K562 (cell line): ENCODE data around the gene CHST13. TPM values are rescaled to one million over a fixed set of nuclear protein-coding genes. Genes with fewer than 3 reads are reported as not detected.

Experiments
- ATAC-seq: fragments of 200-7000 bp; cut with Tn5 transposase; 3 replicates; pipeline ENCODE4 v1.9.1; 2020; ENCODE audit warnings: moderate library complexity
- BruUV-seq: library from RNA; stranded (reverse); fragments of 400-500 nt; replicated peaks from 2 replicates; lab custom pipeline; 2021; lab: Mats Ljungman, UMichigan
- CTCF ChIA-PET: fragments of 300-600 bp; formaldehyde crosslinking; extraction: SDS; loops from one replicate; lab custom pipeline; 2021; ENCODE audit warnings: low intra/inter-chr PET ratio; lab: Yijun Ruan, JAX
- POLR2A ChIA-PET: fragments of 300-600, 350-650 bp; sonication (Branson Sonifier 250); formaldehyde crosslinking; extraction: SDS; loops from one replicate; lab custom pipeline; 2021; ENCODE audit warnings: antibody characterized with exemption, inconsistent platforms; lab: Yijun Ruan, JAX
- DNase-seq, 4 experiments: peaks; one replicate each; pipeline versions ENCODE4 v3.0.0 to v3.0.0-alpha.2; 2011 to 2018; ENCODE audit warnings: low spot score in 3 of 4, mixed read lengths in 3 of 4; ENCODE audit errors: extremely low read depth in 1 of 4
- FAIRE-seq: peaks from 2 replicates; lab custom pipeline; 2011; peaks lifted over from hg19 to GRCh38; lab: Jason Lieb, UNC
- H2AFZ ChIP-seq: 2 replicates; pipeline ENCODE4 v1.6.0; 2011; ENCODE audit warnings: low read depth, low read length, control low read depth, inconsistent platforms
- H3K27ac ChIP-seq: fragments of 200-600 bp; 3 replicates; pipeline ENCODE4 v1.8.0; 2011; ENCODE audit warnings: low read depth, mild to moderate bottlenecking, control low read depth, inconsistent platforms, low read length, moderate library complexity, mixed read lengths; ENCODE audit errors: extremely low read depth
- H3K27me3 ChIP-seq, 2 experiments: fragments of 300-600 bp in 1 of 2; 2 replicates in 1 of 2; 3 replicates in 1 of 2; pipeline versions ENCODE4 v1.6.0 to v1.8.0; 2011; ENCODE audit warnings: inconsistent platforms in 2 of 2, low read length in 2 of 2, mild to moderate bottlenecking in 1 of 2, mixed read lengths in 1 of 2, moderate library complexity in 1 of 2; ENCODE audit not compliant: control insufficient read depth in 2 of 2, insufficient read depth in 2 of 2
- H3K36me3 ChIP-seq: fragments of 300-600 bp; 3 replicates; pipeline ENCODE4 v1.8.0; 2011; ENCODE audit warnings: mild to moderate bottlenecking, low read length, inconsistent platforms; ENCODE audit not compliant: control insufficient read depth, insufficient read depth
- H3K4me1 ChIP-seq, 2 experiments: fragments of 200-600 bp in 1 of 2; replicated peaks in 1 of 2; 2 replicates in 1 of 2; 3 replicates in 1 of 2; pipeline versions ENCODE4 v1.5.1 to v1.8.0; 2011; ENCODE audit warnings: inconsistent platforms in 2 of 2, low read length in 2 of 2, mild to moderate bottlenecking in 1 of 2, mixed read lengths in 1 of 2, moderate library complexity in 1 of 2; ENCODE audit not compliant: control insufficient read depth in 2 of 2, insufficient read depth in 2 of 2
- H3K4me2 ChIP-seq: 2 replicates; pipeline ENCODE4 v1.6.1; 2011; ENCODE audit warnings: low read length, control low read depth, inconsistent platforms, mixed read lengths; ENCODE audit not compliant: insufficient read depth
- H3K4me3 ChIP-seq: fragments of 200-600 bp; sonication (generic), shearing (Covaris generic); 2 replicates; pipeline ENCODE4 v1.5.1; 2016; ENCODE audit warnings: control low read depth, inconsistent platforms
- H3K79me2 ChIP-seq: fragments of 200-600 bp; 3 replicates; pipeline ENCODE4 v1.8.0; 2011; ENCODE audit warnings: low read length, inconsistent platforms; ENCODE audit not compliant: control insufficient read depth, insufficient read depth
- H3K9ac ChIP-seq, 2 experiments: 2 replicates each; pipeline versions ENCODE4 v1.6.0 to v1.6.1; 2011; ENCODE audit warnings: low read depth in 2 of 2, low read length in 2 of 2, control low read depth in 1 of 2, inconsistent platforms in 1 of 2, mild to moderate bottlenecking in 1 of 2, mixed read lengths in 1 of 2; ENCODE audit not compliant: insufficient read depth in 1 of 2
- H3K9me1 ChIP-seq: one replicate; pipeline ENCODE4 v1.6.0; 2011; ENCODE audit warnings: inconsistent platforms, mild to moderate bottlenecking, low read length, moderate library complexity; ENCODE audit not compliant: control insufficient read depth, insufficient read depth
- H3K9me3 ChIP-seq: replicated peaks from 2 replicates; pipeline ENCODE4 v1.5.1; 2011; ENCODE audit warnings: low read depth, low read length, inconsistent platforms; ENCODE audit not compliant: control insufficient read depth, insufficient read depth
- H4K20me1 ChIP-seq: replicated peaks from 2 replicates; pipeline ENCODE4 v1.6.1; 2011; ENCODE audit warnings: low read length, inconsistent platforms, mixed read lengths; ENCODE audit not compliant: control insufficient read depth, insufficient read depth
- ATF7 ChIP-seq: fragments of 450-650 bp; IDR thresholded peaks from 2 replicates; pipeline ENCODE4 v1.7.1; 2014; ENCODE audit warnings: mild to moderate bottlenecking, moderate library complexity
- CAMTA2 ChIP-seq: fragments of 250-450 bp; sonication (Bioruptor Pico); conservative IDR thresholded peaks from 2 replicates; pipeline ENCODE4 v1.5.1; 2022
- ELF4 ChIP-seq: fragments of 450-650 bp; formaldehyde crosslinking; IDR thresholded peaks from 2 replicates; pipeline ENCODE4 v1.4.0; 2022; ENCODE audit warnings: missing genetic modification characterization
- FOXK1 ChIP-seq: sonication (generic); formaldehyde crosslinking; IDR thresholded peaks from 2 replicates; pipeline ENCODE4 v1.8.0; 2022; ENCODE audit warnings: missing genetic modification reagents, mild to moderate bottlenecking, borderline replicate concordance
- GTF2A2 ChIP-seq: IDR thresholded peaks from 2 replicates; pipeline ENCODE4 v1.6.1; 2016; ENCODE audit warnings: mild to moderate bottlenecking, missing genetic modification characterization, missing compliant biosample characterization
- HEY1 ChIP-seq: fragments of 250-450 bp; sonication (Bioruptor Pico); IDR thresholded peaks from 2 replicates; pipeline ENCODE4 v1.5.0; 2020; ENCODE audit warnings: mild to moderate bottlenecking, moderate library complexity, borderline replicate concordance
- HNRNPLL ChIP-seq: fragments of 200-400 bp; formaldehyde crosslinking; IDR thresholded peaks from 2 replicates; pipeline ENCODE4 v1.6.1; 2017; ENCODE audit warnings: low read length, low read depth, mild to moderate bottlenecking; ENCODE audit not compliant: poor library complexity, severe bottlenecking
- L3MBTL2 ChIP-seq: fragments of 450-650 bp; IDR thresholded peaks from 2 replicates; pipeline ENCODE4 v1.6.1; 2016; ENCODE audit warnings: mild to moderate bottlenecking, moderate library complexity
- NCOR1 ChIP-seq: fragments of 450-650 bp; IDR thresholded peaks from 2 replicates; pipeline ENCODE4 v1.6.1; 2016; ENCODE audit warnings: mild to moderate bottlenecking, moderate library complexity
- NFE2L1 ChIP-seq: fragments of 450-650 bp; IDR thresholded peaks from 2 replicates; pipeline ENCODE4 v1.6.1; 2016; ENCODE audit warnings: missing genetic modification characterization, low read depth, mild to moderate bottlenecking, missing compliant biosample characterization, moderate library complexity, borderline replicate concordance
- PHTF2 ChIP-seq: fragments of 250-450 bp; sonication (Bioruptor Pico); IDR thresholded peaks from 2 replicates; pipeline ENCODE4 v1.5.0; 2021; ENCODE audit warnings: mild to moderate bottlenecking
- TAF9B ChIP-seq: fragments of 450-650 bp; IDR thresholded peaks from 2 replicates; pipeline ENCODE4 v1.6.1; 2018; ENCODE audit warnings: mild to moderate bottlenecking; ENCODE audit not compliant: partially characterized antibody
- TAL1 ChIP-seq: fragments of 450-650 bp; IDR thresholded peaks from 2 replicates; pipeline ENCODE4 v1.6.1; 2016; ENCODE audit warnings: mild to moderate bottlenecking
- ZFX ChIP-seq: sonication (generic); formaldehyde crosslinking; IDR thresholded peaks from 2 replicates; pipeline ENCODE4 v1.8.0; 2022; ENCODE audit warnings: mild to moderate bottlenecking, missing genetic modification reagents, moderate library complexity
- ZNF134 ChIP-seq: fragments of 250-450 bp; sonication (Bioruptor Pico); conservative IDR thresholded peaks from 2 replicates; pipeline ENCODE4 v1.4.0; 2020
- ZNF384 ChIP-seq: IDR thresholded peaks from 2 replicates; pipeline ENCODE4 v1.6.1; 2012; ENCODE audit warnings: low read depth, low read length, improper control_type of control experiment
- WGBS: fragments of 100-300 bp; shearing (Covaris generic); methylation state at CpG from one replicate; pipeline ENCODE4 v1.1.6; 2016; ENCODE audit warnings: low coverage, mixed read lengths; ENCODE audit not compliant: insufficient coverage; ENCODE audit errors: missing lambda C conversion rate; 5-methylcytosine and 5-hydroxymethylcytosine counted together
- in situ Hi-C: fragments of 300-500 bp; cut with MboI; formaldehyde crosslinking; loops from 4 replicates; pipeline ENCODE4 v1.15.0; 2018; ENCODE audit warnings: inconsistent platforms, mixed read lengths
- intact Hi-C: fragments of 100-400 bp; cut with micrococcal nuclease; formaldehyde crosslinking; loops from 2 replicates; pipeline ENCODE4 v1.14.2; 2022
- polyA plus RNA-seq, 8 experiments: library from polyadenylated mRNA; depleted of rRNA in 4 of 8; stranded (reverse) in 5 of 8; unstranded in 3 of 8; fragments of >200 nt; fragmentation: Nextera tagmentation in 2 of 8; fragmentation: Illumina TruSeq in 1 of 8; extraction: Ambion mirVana in 2 of 8; extraction: Trizol in 1 of 8; gene quantifications; 2 replicates each; pipeline versions ENCODE4 v1.2.1 to v1.2.3, GENCODE V29; 2011 to 2014; ENCODE audit warnings: inconsistent platforms in 1 of 8, missing spikeins in 1 of 8
- total RNA-seq, 7 experiments: library from RNA; depleted of rRNA in 6 of 7; stranded (reverse); fragments of >200 nt in 6 of 7; fragmentation: Illumina TruSeq in 2 of 7; extraction: Trizol in 2 of 7; gene quantifications; 2 replicates each; pipeline versions ENCODE4 v1.2.1 to v1.2.3, GENCODE V29; 2011 to 2021; ENCODE audit warnings: low replicate concordance in 1 of 7
- TF ChIP-seq, protein P1 (sequence below): fragments of 250-450 bp; sonication (Bioruptor Pico); IDR thresholded peaks from 2 replicates; pipeline ENCODE4 v1.4.0; 2020; ENCODE audit warnings: mild to moderate bottlenecking, moderate library complexity, borderline replicate concordance
- TF ChIP-seq, protein P2 (sequence below): sonication (generic); formaldehyde crosslinking; IDR thresholded peaks from 2 replicates; pipeline ENCODE4 v1.4.0; 2020; ENCODE audit warnings: mild to moderate bottlenecking, missing genetic modification reagents
- TF ChIP-seq, protein P3 (sequence below): fragments of 250-450 bp; sonication (Bioruptor Pico); IDR thresholded peaks from 2 replicates; pipeline ENCODE4 v1.8.0; 2022; ENCODE audit warnings: moderate library complexity, mild to moderate bottlenecking, inconsistent platforms

CHST13 gene
- total and polyA plus RNA-seq, 9 of the 15 experiments (the other 6 are each of a cell fraction or from before 2014, with no cell fraction given) = not detected

DNA sequence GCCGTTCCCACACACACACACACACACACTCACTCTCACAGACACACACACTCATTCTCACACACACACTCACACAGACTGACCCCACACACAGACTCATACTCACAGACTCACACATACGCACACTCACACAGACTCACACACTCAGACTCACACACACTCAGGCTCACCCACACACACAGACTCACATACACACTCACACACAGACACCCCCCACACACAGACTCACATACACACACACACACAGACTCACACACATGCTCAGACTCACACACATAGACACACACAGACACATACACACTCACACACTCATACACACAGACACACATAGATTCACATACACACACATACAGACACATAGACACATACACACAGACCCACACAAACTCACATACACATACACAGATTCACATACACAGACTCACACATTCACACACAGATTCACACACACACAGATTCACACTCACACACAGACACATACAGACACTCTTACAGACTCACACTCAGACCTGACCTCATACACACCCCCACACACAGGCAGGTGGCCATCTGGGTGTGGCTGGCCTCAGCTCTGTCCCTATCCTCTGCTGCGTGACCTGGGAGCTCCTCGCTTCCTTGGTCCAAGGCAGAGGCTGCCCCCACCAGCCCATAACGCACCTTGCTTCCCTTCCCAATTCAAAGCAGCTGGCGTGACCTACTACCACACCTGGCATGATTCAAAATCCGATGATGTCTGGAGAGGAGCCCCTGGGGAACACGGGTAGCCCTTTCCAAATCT is 32.9 kb downstream of the CHST13 start:
- Histone ChIP-seq H3K9ac (no peak overlapping the region), H4K20me1 (no peaks in the 10 kb centered on the region; the same call in 1 of the 2 replicates), H3K9me1 (no peaks in the 10 kb centered on the region), H3K4me3 (no peak overlapping the region), H3K27ac (no peak overlapping the region; the same call in 2 of the 3 replicates), H2AFZ (no peak overlapping the region), H3K27me3 (peaks cover 4 to 35% of the 10 kb centered on the region in 2 experiments; a peak in 2 of 5 replicates), H3K4me2 (no peak overlapping the region), H3K36me3 (no peaks in the 10 kb centered on the region), H3K9me3 (no peaks in the 10 kb centered on the region), H3K4me1 (no peaks in the 10 kb centered on the region), H3K79me2 (no peaks in the 10 kb centered on the region)
- ATAC-seq = peak; percentile 44; the same call in 1 of the 3 replicates
- CTCF ChIA-PET = no interaction called here
- no peak for FAIRE-seq
- no TSS peak for BruUV-seq
- POLR2A ChIA-PET = no interaction called here
- WGBS = 0% methylated on average over 6 of the region's 8 CpGs
- DNase-seq = no peak
- in situ Hi-C loops = no loop called here
- intact Hi-C loops = no loop called here
- TF ChIP-seq NFE2L1 (tag) (no peak), CAMTA2 (no peak), TAL1 (no peak), ELF4 (CRISPR knock-in tag) (no peak), TAF9B (no peak), L3MBTL2 (no peak), FOXK1 (CRISPR knock-in tag) (no peak), HNRNPLL (no peak), HEY1 (CRISPR knock-in tag) (no peak), PHTF2 (CRISPR knock-in tag) (no peak), ATF7 (no peak), ZNF134 (CRISPR knock-in tag) (no peak), ZFX (CRISPR knock-in tag) (no peak), GTF2A2 (tag) (no peak), ZNF384 (no peak), NCOR1 (no peak)
- TF ChIP-seq, protein P1, sequence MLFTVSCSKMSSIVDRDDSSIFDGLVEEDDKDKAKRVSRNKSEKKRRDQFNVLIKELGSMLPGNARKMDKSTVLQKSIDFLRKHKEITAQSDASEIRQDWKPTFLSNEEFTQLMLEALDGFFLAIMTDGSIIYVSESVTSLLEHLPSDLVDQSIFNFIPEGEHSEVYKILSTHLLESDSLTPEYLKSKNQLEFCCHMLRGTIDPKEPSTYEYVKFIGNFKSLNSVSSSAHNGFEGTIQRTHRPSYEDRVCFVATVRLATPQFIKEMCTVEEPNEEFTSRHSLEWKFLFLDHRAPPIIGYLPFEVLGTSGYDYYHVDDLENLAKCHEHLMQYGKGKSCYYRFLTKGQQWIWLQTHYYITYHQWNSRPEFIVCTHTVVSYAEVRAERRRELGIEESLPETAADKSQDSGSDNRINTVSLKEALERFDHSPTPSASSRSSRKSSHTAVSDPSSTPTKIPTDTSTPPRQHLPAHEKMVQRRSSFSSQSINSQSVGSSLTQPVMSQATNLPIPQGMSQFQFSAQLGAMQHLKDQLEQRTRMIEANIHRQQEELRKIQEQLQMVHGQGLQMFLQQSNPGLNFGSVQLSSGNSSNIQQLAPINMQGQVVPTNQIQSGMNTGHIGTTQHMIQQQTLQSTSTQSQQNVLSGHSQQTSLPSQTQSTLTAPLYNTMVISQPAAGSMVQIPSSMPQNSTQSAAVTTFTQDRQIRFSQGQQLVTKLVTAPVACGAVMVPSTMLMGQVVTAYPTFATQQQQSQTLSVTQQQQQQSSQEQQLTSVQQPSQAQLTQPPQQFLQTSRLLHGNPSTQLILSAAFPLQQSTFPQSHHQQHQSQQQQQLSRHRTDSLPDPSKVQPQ (CRISPR knock-in tag) = no peak
- TF ChIP-seq, protein P2, sequence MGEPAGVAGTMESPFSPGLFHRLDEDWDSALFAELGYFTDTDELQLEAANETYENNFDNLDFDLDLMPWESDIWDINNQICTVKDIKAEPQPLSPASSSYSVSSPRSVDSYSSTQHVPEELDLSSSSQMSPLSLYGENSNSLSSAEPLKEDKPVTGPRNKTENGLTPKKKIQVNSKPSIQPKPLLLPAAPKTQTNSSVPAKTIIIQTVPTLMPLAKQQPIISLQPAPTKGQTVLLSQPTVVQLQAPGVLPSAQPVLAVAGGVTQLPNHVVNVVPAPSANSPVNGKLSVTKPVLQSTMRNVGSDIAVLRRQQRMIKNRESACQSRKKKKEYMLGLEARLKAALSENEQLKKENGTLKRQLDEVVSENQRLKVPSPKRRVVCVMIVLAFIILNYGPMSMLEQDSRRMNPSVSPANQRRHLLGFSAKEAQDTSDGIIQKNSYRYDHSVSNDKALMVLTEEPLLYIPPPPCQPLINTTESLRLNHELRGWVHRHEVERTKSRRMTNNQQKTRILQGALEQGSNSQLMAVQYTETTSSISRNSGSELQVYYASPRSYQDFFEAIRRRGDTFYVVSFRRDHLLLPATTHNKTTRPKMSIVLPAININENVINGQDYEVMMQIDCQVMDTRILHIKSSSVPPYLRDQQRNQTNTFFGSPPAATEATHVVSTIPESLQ (CRISPR knock-in tag) = no peak
- TF ChIP-seq, protein P3, sequence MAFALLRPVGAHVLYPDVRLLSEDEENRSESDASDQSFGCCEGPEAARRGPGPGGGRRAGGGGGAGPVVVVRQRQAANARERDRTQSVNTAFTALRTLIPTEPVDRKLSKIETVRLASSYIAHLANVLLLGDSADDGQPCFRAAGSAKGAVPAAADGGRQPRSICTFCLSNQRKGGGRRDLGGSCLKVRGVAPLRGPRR (CRISPR knock-in tag) = no peak
